ENCODE results near the gene KRTAP5-1. TPM values are rescaled to one million over a fixed set of nuclear protein-coding genes. Genes with fewer than 3 reads are reported as not detected.
"Not testable (repeated sequence)": the region's sequence is repeated elsewhere in the genome, so short reads cannot be mapped to it uniquely, and the experiment has no call there.

KRTAP5-1 gene
- not detected in 2 replicates for total RNA-seq (ENCODE audit: low replicate concordance)
- long read RNA-seq: 0 reads

- not testable (repeated sequence) for H3K36me3 Mint-ChIP-seq; H3K9me3 Mint-ChIP-seq; DNase-seq (ENCODE audit: extremely low spot score, unreplicated experiment); H3K4me3 Mint-ChIP-seq; H3K27ac Mint-ChIP-seq; H3K4me1 Mint-ChIP-seq (ENCODE audit: unreplicated experiment)
- peaks cover 14% of the 10 kb centered on the region for H3K27me3 Mint-ChIP-seq
Measured at GRCh38 chr11:1584661-1585370, at the start of gene KRTAP5-1. Gene KRTAP5-1, minus strand, starts transcription at chr11:1585283. Its CDS starts 34 bp downstream, at chr11:1585249.

GRCh38 chr11:1633864-1634263 lies 48.8 kb upstream of the KRTAP5-1 start:
- Mint-ChIP-seq H3K36me3 (no peaks in the 10 kb centered on the region), H3K4me3 (no peak overlapping the region), H3K27ac (no peak overlapping the region), H3K27me3 (peaks cover 36% of the 10 kb centered on the region), H3K4me1 (ENCODE audit: unreplicated experiment) (peaks cover 4% of the 10 kb centered on the region), H3K9me3 (no peaks in the 10 kb centered on the region)
- no peak for TF ChIP-seq CTCF (conservative IDR thresholded peaks at IDR 0.05)
- DNase-seq (ENCODE audit: extremely low spot score, unreplicated experiment): no peak

- Mint-ChIP-seq H3K9me3 (no peaks in the 10 kb centered on the region), H3K36me3 (no peaks in the 10 kb centered on the region), H3K27me3 (peaks cover 38% of the 10 kb centered on the region)
Measured at GRCh38 chr11:1632053-1632714, 47.1 kb upstream of the KRTAP5-1 start.

GRCh38 chr11:1631066-1631568 lies 46.0 kb upstream of the KRTAP5-1 start:
- TF ChIP-seq CTCF (conservative IDR thresholded peaks at IDR 0.05): no peak
- H3K4me1 Mint-ChIP-seq (ENCODE audit: unreplicated experiment): peaks cover 4% of the 10 kb centered on the region
- peaks cover 44% of the 10 kb centered on the region for H3K27me3 Mint-ChIP-seq
- H3K9me3 Mint-ChIP-seq: no peaks in the 10 kb centered on the region
- no peak for DNase-seq (ENCODE audit: extremely low spot score, unreplicated experiment)
- no peak overlapping the region for H3K27ac Mint-ChIP-seq
- no peak overlapping the region for H3K4me3 Mint-ChIP-seq
- no peaks in the 10 kb centered on the region for H3K36me3 Mint-ChIP-seq

More at GRCh38 chr11:1632053-1632714, 47.1 kb upstream of the KRTAP5-1 start:
- no peak overlapping the region for H3K27ac Mint-ChIP-seq
- no peak for DNase-seq (ENCODE audit: extremely low spot score, unreplicated experiment)
- peaks cover 4% of the 10 kb centered on the region for H3K4me1 Mint-ChIP-seq (ENCODE audit: unreplicated experiment)
- no peak overlapping the region for H3K4me3 Mint-ChIP-seq
- TF ChIP-seq CTCF (conservative IDR thresholded peaks at IDR 0.05): no peak

- H3K4me1 Mint-ChIP-seq (ENCODE audit: unreplicated experiment): peaks cover 4% of the 10 kb centered on the region
- peaks cover 41% of the 10 kb centered on the region for H3K27me3 Mint-ChIP-seq
- no peaks in the 10 kb centered on the region for H3K9me3 Mint-ChIP-seq
- H3K4me3 Mint-ChIP-seq: no peak overlapping the region
- no peak overlapping the region for H3K27ac Mint-ChIP-seq
- DNase-seq (ENCODE audit: extremely low spot score, unreplicated experiment): no peak
- no peak for TF ChIP-seq CTCF (conservative IDR thresholded peaks at IDR 0.05)
- no peaks in the 10 kb centered on the region for H3K36me3 Mint-ChIP-seq
Measured at GRCh38 chr11:1630271-1630670, 45.2 kb upstream of the KRTAP5-1 start.

Data from type B pancreatic cell (in vitro differentiated cells).